C4-2B (cell line): ENCODE measurements around the gene TAGAP.

Source experiments
- H3K27ac ChIP-seq: fragments of 450-650 bp; 2 replicates; pipeline ENCODE4 v1.5.1; 2017
- CTCF ChIP-seq: fragments of 450-650 bp; conservative IDR thresholded peaks from 2 replicates; pipeline ENCODE4 v1.5.1; 2017; ENCODE audit warnings: mild to moderate bottlenecking
- ZFX ChIP-seq: fragments of 450-650 bp; IDR thresholded peaks from 2 replicates; pipeline ENCODE4 v1.6.1; 2017

Gene TAGAP

GRCh38 chr6:159052720-159053119 is 7.9 kb upstream of the TAGAP start:
- TF ChIP-seq ZFX, result no peak
- no peak for TF ChIP-seq CTCF
- H3K27ac ChIP-seq, result no peak overlapping the region

- no peak for TF ChIP-seq ZFX
- TF ChIP-seq CTCF, result no peak
- no peak overlapping the region for H3K27ac ChIP-seq
Measured at GRCh38 chr6:159047891-159048685, 3.3 kb upstream of the TAGAP start.

GRCh38 chr6:159045801-159046200 is 1.0 kb upstream of the TAGAP start:
- TF ChIP-seq ZFX, result no peak
- TF ChIP-seq CTCF, result no peak
- no peak overlapping the region for H3K27ac ChIP-seq

GRCh38 chr6:159043947-159044346 is 844 bp downstream of the TAGAP start:
- TF ChIP-seq CTCF, result no peak
- TF ChIP-seq ZFX, result no peak
- H3K27ac ChIP-seq, result no peak overlapping the region

GRCh38 chr6:159043251-159043650 is 1.5 kb downstream of the TAGAP start:
- TF ChIP-seq CTCF (no peak), ZFX (no peak)
- H3K27ac ChIP-seq, result no peak overlapping the region

- no peak for TF ChIP-seq ZFX
- TF ChIP-seq CTCF, result peak; percentile 41
- no peak overlapping the region for H3K27ac ChIP-seq
Measured at GRCh38 chr6:159042826-159043181, 2.0 kb downstream of the TAGAP start.

GRCh38 chr6:159042003-159042825 is 2.6 kb downstream of the TAGAP start:
- TF ChIP-seq CTCF (peak; percentile 70), ZFX (no peak)
- H3K27ac ChIP-seq, result no peak overlapping the region
